VCaP (cell line): ENCODE measurements around the gene EHD1.

Experiments
- H3K27ac ChIP-seq: fragments of 450-650 bp; 2 replicates; pipeline ENCODE4 v1.5.1; 2017
- TF ChIP-seq, protein P1 (sequence below): fragments of 450-650 bp; conservative IDR thresholded peaks from 2 replicates; pipeline ENCODE4 v1.5.1; 2017; ENCODE audit warnings: mild to moderate bottlenecking, moderate library complexity

EHD1 gene

DNA sequence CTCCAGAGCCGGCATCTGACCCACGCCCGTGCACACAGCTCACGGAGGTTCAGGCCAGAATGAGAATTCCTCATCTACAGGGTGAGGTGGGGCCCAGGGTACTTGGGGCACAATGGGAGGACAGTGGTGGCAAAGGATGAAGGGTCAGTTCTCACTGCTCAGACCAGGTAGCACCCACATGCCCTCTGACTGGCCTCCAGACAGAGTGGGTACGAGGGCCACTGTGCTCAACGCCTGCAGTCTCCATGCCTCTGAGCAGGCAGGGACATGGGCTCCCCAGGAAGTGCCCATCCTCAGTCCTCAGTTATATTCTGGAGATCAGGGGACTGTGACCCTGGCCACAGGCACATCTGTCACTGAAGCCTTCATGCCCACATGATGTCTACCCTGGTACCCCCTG lies 20.9 kb downstream of the EHD1 start:
- no peak overlapping the region for H3K27ac ChIP-seq
- TF ChIP-seq, protein P1, sequence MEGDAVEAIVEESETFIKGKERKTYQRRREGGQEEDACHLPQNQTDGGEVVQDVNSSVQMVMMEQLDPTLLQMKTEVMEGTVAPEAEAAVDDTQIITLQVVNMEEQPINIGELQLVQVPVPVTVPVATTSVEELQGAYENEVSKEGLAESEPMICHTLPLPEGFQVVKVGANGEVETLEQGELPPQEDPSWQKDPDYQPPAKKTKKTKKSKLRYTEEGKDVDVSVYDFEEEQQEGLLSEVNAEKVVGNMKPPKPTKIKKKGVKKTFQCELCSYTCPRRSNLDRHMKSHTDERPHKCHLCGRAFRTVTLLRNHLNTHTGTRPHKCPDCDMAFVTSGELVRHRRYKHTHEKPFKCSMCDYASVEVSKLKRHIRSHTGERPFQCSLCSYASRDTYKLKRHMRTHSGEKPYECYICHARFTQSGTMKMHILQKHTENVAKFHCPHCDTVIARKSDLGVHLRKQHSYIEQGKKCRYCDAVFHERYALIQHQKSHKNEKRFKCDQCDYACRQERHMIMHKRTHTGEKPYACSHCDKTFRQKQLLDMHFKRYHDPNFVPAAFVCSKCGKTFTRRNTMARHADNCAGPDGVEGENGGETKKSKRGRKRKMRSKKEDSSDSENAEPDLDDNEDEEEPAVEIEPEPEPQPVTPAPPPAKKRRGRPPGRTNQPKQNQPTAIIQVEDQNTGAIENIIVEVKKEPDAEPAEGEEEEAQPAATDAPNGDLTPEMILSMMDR, result no peak

GRCh38 chr11:64856382-64857227 lies 21.8 kb downstream of the EHD1 start:
- no peak overlapping the region for H3K27ac ChIP-seq
- TF ChIP-seq, protein P1, result no peak

DNA sequence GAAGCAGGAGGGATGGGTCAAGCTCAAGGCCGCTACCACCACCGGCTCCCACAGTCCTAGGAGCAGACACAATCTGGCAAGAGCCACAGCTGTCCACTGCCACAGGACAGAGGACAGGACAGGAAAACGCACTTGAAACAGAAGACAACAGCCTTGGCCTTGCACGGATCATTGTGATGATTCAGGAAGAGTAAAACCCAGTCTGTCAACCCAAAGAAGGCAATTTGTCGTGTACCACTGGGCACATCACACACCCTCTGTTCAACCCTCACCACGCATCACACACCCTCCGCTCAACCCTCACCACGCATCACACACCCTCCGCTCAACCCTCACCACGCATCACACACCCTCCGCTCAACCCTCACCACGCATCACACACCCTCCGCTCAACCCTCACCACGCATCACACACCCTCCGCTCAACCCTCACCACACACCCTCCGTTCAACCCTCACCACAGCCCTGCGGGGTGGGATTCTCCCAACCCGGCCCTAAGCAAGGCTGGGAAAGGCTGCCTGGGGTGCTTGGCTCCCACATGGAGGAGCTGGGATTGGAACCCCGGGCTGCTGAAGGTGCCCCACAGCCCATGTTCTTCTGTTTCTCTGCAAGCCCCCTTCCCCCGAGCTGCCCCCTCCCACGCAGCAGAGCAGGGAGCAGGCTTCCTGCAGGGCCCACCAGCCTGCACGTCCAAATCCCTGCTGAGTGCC lies 22.7 kb downstream of the EHD1 start:
- TF ChIP-seq, protein P1, result no peak
- no peak overlapping the region for H3K27ac ChIP-seq

GRCh38 chr11:64854534-64855502 lies 23.6 kb downstream of the EHD1 start:
- TF ChIP-seq, protein P1, result no peak
- H3K27ac ChIP-seq, result no peak overlapping the region

- no peak overlapping the region for H3K27ac ChIP-seq
- TF ChIP-seq, protein P1, result no peak
Observed at GRCh38 chr11:64854157-64854533, 24.3 kb downstream of the EHD1 start.

DNA sequence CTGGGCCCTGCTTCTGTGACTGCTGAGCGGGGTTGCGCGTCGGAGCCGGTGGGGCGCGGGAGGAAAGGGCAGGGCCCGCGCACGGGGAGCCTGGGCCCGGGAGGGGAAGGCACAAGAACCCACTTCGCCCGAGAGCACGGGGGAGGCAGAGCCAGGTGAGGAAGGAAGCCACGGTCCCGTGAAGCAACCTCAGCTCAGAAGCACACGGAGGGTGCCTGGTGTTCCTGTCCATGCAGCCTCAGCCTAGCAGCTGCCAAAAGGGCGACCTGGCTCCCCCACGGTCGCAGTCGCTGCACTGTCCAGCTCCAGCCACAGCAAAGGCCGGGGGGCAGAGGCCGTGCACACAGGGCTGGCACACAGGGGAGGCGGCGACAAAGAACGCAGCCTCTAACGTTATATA lies 24.7 kb downstream of the EHD1 start:
- TF ChIP-seq, protein P1, result no peak
- no peak overlapping the region for H3K27ac ChIP-seq
